Uterus (tissue), 2 donors: Measurements from ENCODE around the gene FMN2.

Experiments used
- CTCF ChIP-seq, 4 experiments: fragments of 200-600 bp in 2 of 4; fragments of 450-650 bp in 2 of 4; sonication (generic) in 2 of 4; IDR thresholded peaks; one replicate each; pipeline ENCODE4 v1.5.1; 2016 to 2019; ENCODE audit warnings: antibody characterized with exemption in 4 of 4, mild to moderate bottlenecking in 2 of 4, moderate library complexity in 1 of 4
- POLR2A ChIP-seq, 2 donors: fragments of 450-650 bp; IDR thresholded peaks; one replicate each; pipeline ENCODE4 v1.6.1; 2016; ENCODE audit warnings: antibody characterized with exemption in 2 of 2, mild to moderate bottlenecking in 1 of 2, moderate library complexity in 1 of 2

- TF ChIP-seq CTCF (IDR thresholded peaks at IDR 0.05): no peak
- no peak for TF ChIP-seq POLR2A (IDR thresholded peaks at IDR 0.05)
Measured at GRCh38 chr1:240500647-240501046, 409.0 kb downstream of the FMN2 start.
